SK-N-SH (cell line): Measurements from ENCODE around the gene CXCL16. TPM values are rescaled to one million over a fixed set of nuclear protein-coding genes. Genes with fewer than 3 reads are reported as not detected.

Source experiments
- CTCF ChIA-PET: fragments of 300-600, 350-600 bp; formaldehyde crosslinking; extraction: SDS; loops from one replicate; lab custom pipeline; 2021; lab: Yijun Ruan, JAX
- POLR2A ChIA-PET: fragments of 350-600 bp; sonication (Branson Sonifier 250); formaldehyde crosslinking; extraction: SDS; loops from one replicate; lab custom pipeline; 2020; ENCODE audit warnings: antibody characterized with exemption, inconsistent platforms; lab: Yijun Ruan, JAX
- DNase-seq: peaks from one replicate; pipeline ENCODE4 v3.0.0; 2012
- H2AFZ ChIP-seq: fragments of 200-600 bp; sonication (generic); 2 replicates; pipeline ENCODE4 v1.8.1; 2016; ENCODE audit warnings: antibody characterized with exemption, mild to moderate bottlenecking, low read depth
- H3F3A ChIP-seq: fragments of 200-600 bp; sonication (generic); replicated peaks from 2 replicates; pipeline ENCODE3; 2016; ENCODE audit warnings: antibody characterized with exemption, mild to moderate bottlenecking; ENCODE audit not compliant: insufficient read depth
- H3K27ac ChIP-seq, 2 experiments: fragments of 200-500 bp in 1 of 2; fragments of 200-600 bp in 1 of 2; sonication (Bioruptor generic) in 1 of 2; sonication (generic), shearing (Covaris generic) in 1 of 2; 2 replicates each; pipeline versions ENCODE4 v1.5.1 to v1.6.1; 2014 to 2016; ENCODE audit warnings: low read depth in 2 of 2, inconsistent platforms in 1 of 2, low read length in 1 of 2, mild to moderate bottlenecking in 1 of 2, mixed read lengths in 1 of 2
- H3K27me3 ChIP-seq: fragments of 200-600 bp; sonication (generic), shearing (Covaris generic); 2 replicates; pipeline ENCODE4 v1.6.1; 2016; ENCODE audit warnings: mixed run types; ENCODE audit not compliant: insufficient read depth
- H3K36me3 ChIP-seq, 2 experiments: fragments of 200-500 bp in 1 of 2; fragments of 200-600 bp in 1 of 2; sonication (Bioruptor generic) in 1 of 2; sonication (generic) in 1 of 2; replicated peaks in 1 of 2; 2 replicates each; pipeline versions ENCODE3 to v1.5.1; 2014 to 2016; ENCODE audit warnings: low read length in 1 of 2, mild to moderate bottlenecking in 1 of 2; ENCODE audit not compliant: insufficient read depth in 2 of 2, control insufficient read depth in 1 of 2
- H3K4me1 ChIP-seq, 2 experiments: fragments of 200-500 bp in 1 of 2; fragments of 200-600 bp in 1 of 2; sonication (Bioruptor generic) in 1 of 2; sonication (generic), shearing (Covaris generic) in 1 of 2; 2 replicates each; pipeline versions ENCODE4 v1.5.1 to v1.6.1; 2014 to 2016; ENCODE audit warnings: low read depth in 1 of 2, low read length in 1 of 2, mixed run types in 1 of 2; ENCODE audit not compliant: insufficient read depth in 2 of 2, control insufficient read depth in 1 of 2
- H3K4me2 ChIP-seq: fragments of 200-600 bp; sonication (generic), shearing (Covaris generic); 2 replicates; pipeline ENCODE4 v1.6.1; 2017; ENCODE audit warnings: mixed run types
- H3K4me3 ChIP-seq, 2 experiments: fragments of 200-500 bp in 1 of 2; fragments of 200-600 bp in 1 of 2; sonication (Bioruptor generic) in 1 of 2; sonication (generic), shearing (Covaris generic) in 1 of 2; 2 replicates each; pipeline versions ENCODE4 v1.5.1 to v1.8.1; 2014 to 2016; ENCODE audit warnings: low read depth in 2 of 2, inconsistent platforms in 1 of 2, low read length in 1 of 2, mild to moderate bottlenecking in 1 of 2, mixed read lengths in 1 of 2, moderate library complexity in 1 of 2
- H3K79me2 ChIP-seq: fragments of 200-600 bp; sonication (generic); 2 replicates; pipeline ENCODE4 v1.8.1; 2017; ENCODE audit warnings: mild to moderate bottlenecking; ENCODE audit not compliant: insufficient read depth
- H3K9ac ChIP-seq: fragments of 200-600 bp; sonication (generic); 2 replicates; pipeline ENCODE4 v1.6.1; 2017; ENCODE audit warnings: mixed run types
- H3K9me2 ChIP-seq: fragments of 200-600 bp; sonication (generic); 2 replicates; pipeline ENCODE4 v1.6.1; 2017; ENCODE audit warnings: mixed run types
- H3K9me3 ChIP-seq: fragments of 200-600 bp; sonication (generic); 2 replicates; pipeline ENCODE4 v1.6.1; 2017; ENCODE audit warnings: mixed run types, mild to moderate bottlenecking, moderate library complexity
- H4K20me1 ChIP-seq: fragments of 200-600 bp; sonication (generic); 2 replicates; pipeline ENCODE4 v1.6.1; 2017; ENCODE audit warnings: mild to moderate bottlenecking, mixed run types; ENCODE audit not compliant: insufficient read depth
- ELF1 ChIP-seq: IDR thresholded peaks from 2 replicates; pipeline ENCODE4 v1.4.0; 2012
- EZH2phosphoT487 ChIP-seq: fragments of 200-600 bp; sonication (generic); IDR thresholded peaks from 2 replicates; pipeline ENCODE4 v1.6.1; 2017; ENCODE audit warnings: low read depth, mixed run types, mild to moderate bottlenecking, antibody characterized with exemption, moderate library complexity, borderline replicate concordance
- FOSL2 ChIP-seq: IDR thresholded peaks from 2 replicates; pipeline ENCODE4 v1.4.0; 2012; ENCODE audit warnings: low read depth, mild to moderate bottlenecking, moderate library complexity, borderline replicate concordance
- GATA2 ChIP-seq: sonication (generic); formaldehyde crosslinking; IDR thresholded peaks from 2 replicates; pipeline ENCODE4 v1.5.0; 2020; ENCODE audit warnings: mild to moderate bottlenecking, missing genetic modification reagents
- MAX ChIP-seq: IDR thresholded peaks from 2 replicates; pipeline ENCODE4 v1.4.0; 2012; ENCODE audit warnings: low read depth
- NRF1 ChIP-seq: IDR thresholded peaks from 2 replicates; pipeline ENCODE4 v1.6.1; 2012; ENCODE audit warnings: low read depth, mild to moderate bottlenecking, low read length
- PBX3 ChIP-seq: IDR thresholded peaks from 2 replicates; pipeline ENCODE4; 2012
- SIN3A ChIP-seq: IDR thresholded peaks from 2 replicates; pipeline ENCODE4 v1.6.1; 2012; ENCODE audit warnings: low read depth, mild to moderate bottlenecking, low read length, moderate library complexity, borderline replicate concordance
- SMC3 ChIP-seq: IDR thresholded peaks from 2 replicates; pipeline ENCODE4 v1.6.1; 2012; ENCODE audit warnings: low read depth, low read length, improper control_type of control experiment
- WGBS: methylation state at CpG from one replicate; pipeline ENCODE4 v1.1.6; 2017; ENCODE audit warnings: low lambda C conversion rate; 5-methylcytosine and 5-hydroxymethylcytosine counted together
- polyA plus RNA-seq, 3 experiments: library from polyadenylated mRNA; depleted of rRNA; stranded (reverse); fragments of >200 nt; gene quantifications; 2 replicates each; pipeline ENCODE4 v1.2.3, GENCODE V29; 2012
- TF ChIP-seq, protein P1 (sequence below): fragments of 200-600 bp; sonication (generic); IDR thresholded peaks from 2 replicates; pipeline ENCODE4 v1.6.1; 2017; ENCODE audit warnings: antibody characterized with exemption, mild to moderate bottlenecking, moderate library complexity
- TF ChIP-seq, protein P2 (sequence below): fragments of 150-350 bp; IDR thresholded peaks from 2 replicates; pipeline ENCODE4 v1.6.1; 2016; ENCODE audit warnings: mild to moderate bottlenecking, low read depth, low read length

CXCL16 gene
- polyA plus RNA-seq, 1 of the 3 experiments (the other 2 are of a cell fraction) = 4.3 TPM

- Histone ChIP-seq H3K36me3 (no peaks in the 10 kb centered on the region), H3K4me3 (no peak overlapping the region), H3K79me2 (no peaks in the 10 kb centered on the region), H3K27me3 (peaks cover 53% of the 10 kb centered on the region), H3K9ac (no peak overlapping the region), H3F3A (no peaks in the 10 kb centered on the region), H2AFZ (no peak overlapping the region), H3K9me3 (no peaks in the 10 kb centered on the region), H3K27ac (no peak overlapping the region), H3K4me2 (no peak overlapping the region), H4K20me1 (no peaks in the 10 kb centered on the region), H3K9me2 (no peaks in the 10 kb centered on the region), H3K4me1 (no peaks in the 10 kb centered on the region; a peak in 1 of 4 replicates)
- ChIA-PET CTCF (interaction anchor here (0.6 to 10.5 kb wide), 5 partner anchors 10 to 600 kb away, joined by 4 to 235 read pairs (median 5); no protein-coding TSS in a partner anchor), POLR2A (no interaction called here)
- no peak for DNase-seq
- TF ChIP-seq, protein P1, sequence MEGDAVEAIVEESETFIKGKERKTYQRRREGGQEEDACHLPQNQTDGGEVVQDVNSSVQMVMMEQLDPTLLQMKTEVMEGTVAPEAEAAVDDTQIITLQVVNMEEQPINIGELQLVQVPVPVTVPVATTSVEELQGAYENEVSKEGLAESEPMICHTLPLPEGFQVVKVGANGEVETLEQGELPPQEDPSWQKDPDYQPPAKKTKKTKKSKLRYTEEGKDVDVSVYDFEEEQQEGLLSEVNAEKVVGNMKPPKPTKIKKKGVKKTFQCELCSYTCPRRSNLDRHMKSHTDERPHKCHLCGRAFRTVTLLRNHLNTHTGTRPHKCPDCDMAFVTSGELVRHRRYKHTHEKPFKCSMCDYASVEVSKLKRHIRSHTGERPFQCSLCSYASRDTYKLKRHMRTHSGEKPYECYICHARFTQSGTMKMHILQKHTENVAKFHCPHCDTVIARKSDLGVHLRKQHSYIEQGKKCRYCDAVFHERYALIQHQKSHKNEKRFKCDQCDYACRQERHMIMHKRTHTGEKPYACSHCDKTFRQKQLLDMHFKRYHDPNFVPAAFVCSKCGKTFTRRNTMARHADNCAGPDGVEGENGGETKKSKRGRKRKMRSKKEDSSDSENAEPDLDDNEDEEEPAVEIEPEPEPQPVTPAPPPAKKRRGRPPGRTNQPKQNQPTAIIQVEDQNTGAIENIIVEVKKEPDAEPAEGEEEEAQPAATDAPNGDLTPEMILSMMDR = no peak
- no peak for TF ChIP-seq EZH2phosphoT487
- TF ChIP-seq GATA2 (CRISPR knock-in tag) = no peak
- TF ChIP-seq PBX3 = no peak
- TF ChIP-seq SIN3A = no peak
- no peak for TF ChIP-seq SMC3
- TF ChIP-seq, protein P2, sequence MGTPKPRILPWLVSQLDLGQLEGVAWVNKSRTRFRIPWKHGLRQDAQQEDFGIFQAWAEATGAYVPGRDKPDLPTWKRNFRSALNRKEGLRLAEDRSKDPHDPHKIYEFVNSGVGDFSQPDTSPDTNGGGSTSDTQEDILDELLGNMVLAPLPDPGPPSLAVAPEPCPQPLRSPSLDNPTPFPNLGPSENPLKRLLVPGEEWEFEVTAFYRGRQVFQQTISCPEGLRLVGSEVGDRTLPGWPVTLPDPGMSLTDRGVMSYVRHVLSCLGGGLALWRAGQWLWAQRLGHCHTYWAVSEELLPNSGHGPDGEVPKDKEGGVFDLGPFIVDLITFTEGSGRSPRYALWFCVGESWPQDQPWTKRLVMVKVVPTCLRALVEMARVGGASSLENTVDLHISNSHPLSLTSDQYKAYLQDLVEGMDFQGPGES = no peak
- no peak for TF ChIP-seq FOSL2
- no peak for TF ChIP-seq NRF1
- no peak for TF ChIP-seq MAX
- no peak for TF ChIP-seq ELF1
- 65% methylated on average over 9 of the region's 11 CpGs for WGBS
Observed at GRCh38 chr17:4780325-4780955, 40.7 kb upstream of the CXCL16 start.
